Measurements from ENCODE around the gene BBX.

BBX gene

GRCh38 chr3:107522510-107523288 is at the start of gene BBX:
Gene BBX, plus strand, starts transcription at chr3:107522962. Its CDS starts 187,499 bp downstream, at chr3:107710461.
- DNase-seq (ENCODE audit: low spot score): peak; percentile 95

- no peak for DNase-seq (ENCODE audit: low spot score)
Observed at GRCh38 chr3:107476462-107476861, 46.3 kb upstream of the BBX start.

- DNase-seq (ENCODE audit: low spot score): no peak
Observed at GRCh38 chr3:107487490-107487889, 35.3 kb upstream of the BBX start.

- no peak for DNase-seq (ENCODE audit: low spot score)
Observed at GRCh38 chr3:107488942-107489341, 33.8 kb upstream of the BBX start.

GRCh38 chr3:107493134-107493533 is 29.6 kb upstream of the BBX start:
- no peak for DNase-seq (ENCODE audit: low spot score)

- DNase-seq (ENCODE audit: low spot score): no peak
Observed at GRCh38 chr3:107496855-107497254, 25.9 kb upstream of the BBX start.

- no peak for DNase-seq (ENCODE audit: low spot score)
Observed at GRCh38 chr3:107498646-107499045, 24.1 kb upstream of the BBX start.

- DNase-seq (ENCODE audit: low spot score): no peak
Observed at GRCh38 chr3:107506458-107506857, 16.3 kb upstream of the BBX start.

GRCh38 chr3:107508331-107508730 is 14.4 kb upstream of the BBX start:
- no peak for DNase-seq (ENCODE audit: low spot score)

- DNase-seq (ENCODE audit: low spot score): no peak
Observed at GRCh38 chr3:107512108-107512507, 10.7 kb upstream of the BBX start.

GRCh38 chr3:107514453-107514852 is 8.3 kb upstream of the BBX start:
- no peak for DNase-seq (ENCODE audit: low spot score)

GRCh38 chr3:107516475-107516874 is 6.3 kb upstream of the BBX start:
- DNase-seq (ENCODE audit: low spot score): no peak

GRCh38 chr3:107520535-107520934 is 2.2 kb upstream of the BBX start:
- no peak for DNase-seq (ENCODE audit: low spot score)

GRCh38 chr3:107521469-107522059 is 1.2 kb upstream of the BBX start:
- no peak for DNase-seq (ENCODE audit: low spot score)

- no peak for DNase-seq (ENCODE audit: low spot score)
Observed at GRCh38 chr3:107523289-107523538, 452 bp downstream of the BBX start.

- DNase-seq (ENCODE audit: low spot score): peak; percentile 42
Observed at GRCh38 chr3:107523539-107524325, 970 bp downstream of the BBX start.

- DNase-seq (ENCODE audit: low spot score): peak; percentile 29
Observed at GRCh38 chr3:107524326-107524840, 1.6 kb downstream of the BBX start.

GRCh38 chr3:107524841-107525643 is 2.3 kb downstream of the BBX start:
- peak; percentile 52 for DNase-seq (ENCODE audit: low spot score)

GRCh38 chr3:107525644-107526305 is 3.0 kb downstream of the BBX start:
- peak; percentile 8 for DNase-seq (ENCODE audit: low spot score)

GRCh38 chr3:107531917-107532469 is 9.2 kb downstream of the BBX start:
- DNase-seq (ENCODE audit: low spot score): no peak

GRCh38 chr3:107540857-107541256 is 18.1 kb downstream of the BBX start:
- DNase-seq (ENCODE audit: low spot score): no peak

All from SW480 (cell line).